ENCODE results near the gene PLA2G2C. TPM values are rescaled to one million over a fixed set of nuclear protein-coding genes. Genes with fewer than 3 reads are reported as not detected.

Gene PLA2G2C
- total and polyA plus RNA-seq, 4 donors, result not detected

DNA sequence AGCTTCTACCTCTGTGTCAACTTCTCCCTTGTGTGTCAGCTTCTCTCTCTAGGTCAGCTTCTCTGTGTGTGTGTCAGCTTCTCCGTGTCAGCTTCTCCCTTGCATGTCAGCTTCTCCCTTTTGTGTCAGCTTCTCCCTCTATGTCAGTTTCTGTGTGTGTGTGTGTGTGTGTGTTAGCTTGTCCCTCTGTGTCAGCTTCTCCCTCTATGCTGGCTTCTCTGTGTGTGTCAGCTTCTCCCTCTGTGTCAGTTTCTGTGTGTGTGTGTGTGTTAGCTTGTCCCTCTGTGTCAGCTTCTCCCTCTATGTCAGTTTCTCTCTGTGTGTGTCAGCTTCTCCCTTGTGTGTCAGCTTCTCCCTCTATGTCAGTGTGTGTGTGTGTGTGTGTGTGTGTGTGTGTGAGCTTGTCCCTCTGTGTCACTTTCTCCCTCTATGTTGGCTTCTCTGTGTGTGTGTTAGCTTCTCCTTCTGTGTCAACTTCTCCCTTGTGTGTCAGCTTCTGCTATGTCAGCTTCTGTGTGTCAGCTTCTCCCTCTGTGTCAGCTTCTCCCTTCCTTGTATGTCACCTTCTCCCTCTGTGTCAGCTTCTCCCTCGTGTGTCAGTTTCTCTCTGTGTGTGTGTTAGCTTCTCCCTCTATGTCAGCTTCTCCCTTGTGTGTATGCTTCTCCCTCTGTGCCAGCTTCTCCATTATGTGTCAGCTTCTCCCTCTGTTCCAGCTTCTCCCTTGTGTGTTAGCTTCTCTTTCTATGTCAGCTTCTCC lies 6.8 kb downstream of the PLA2G2C start:
- Histone ChIP-seq H3K27me3 (ENCODE audit: control insufficient read depth in 4 of 4, insufficient read depth in 4 of 4, low read length in 3 of 4) (no peaks in the 10 kb centered on the region), H3K4me3 (ENCODE audit: low read depth in 1 of 3, low read length in 3 of 3) (no peak overlapping the region), H3K9ac (ENCODE audit: low read depth in 1 of 2, low read length in 2 of 2) (no peak overlapping the region), H3K27ac (ENCODE audit: low read depth in 1 of 2, low read length in 2 of 2) (no peak overlapping the region), H3K4me1 (ENCODE audit: control insufficient read depth in 4 of 4, insufficient read depth in 4 of 4, low read length in 3 of 4) (peaks cover 2 to 18% (median 14%) of the 10 kb centered on the region in 4 donors), H3K36me3 (ENCODE audit: control insufficient read depth in 4 of 4, insufficient read depth in 3 of 4, low read depth in 1 of 4, low read length in 3 of 4) (no peaks in the 10 kb centered on the region), H3K9me3 (ENCODE audit: control insufficient read depth in 4 of 4, low read length in 3 of 4) (no peaks in the 10 kb centered on the region)
- TF ChIP-seq HNF4A (conservative IDR thresholded peaks at IDR 0.05) (no peak), CTCF (IDR thresholded peaks at IDR 0.05; ENCODE audit: low read depth, low read length, missing input control) (no peak), YY1 (IDR thresholded peaks at IDR 0.05) (no peak), JUND (IDR thresholded peaks at IDR 0.05) (no peak), RAD21 (IDR thresholded peaks at IDR 0.05) (no peak), SP1 (IDR thresholded peaks at IDR 0.05) (no peak), REST (IDR thresholded peaks at IDR 0.05) (no peak), FOXA2 (IDR thresholded peaks at IDR 0.05) (no peak), GABPA (IDR thresholded peaks at IDR 0.05 in 1 of 2, conservative IDR thresholded peaks at IDR 0.05 in 1 of 2) (no peak), ATF3 (IDR thresholded peaks at IDR 0.05) (no peak), RXRA (IDR thresholded peaks at IDR 0.05) (no peak), HNF4G (IDR thresholded peaks at IDR 0.05) (no peak), EGR1 (IDR thresholded peaks at IDR 0.05; ENCODE audit: low read depth in 2 of 2) (no peak), TAF1 (conservative IDR thresholded peaks at IDR 0.05) (no peak), MAX (IDR thresholded peaks at IDR 0.05) (no peak)
- TF ChIP-seq, protein P1, sequence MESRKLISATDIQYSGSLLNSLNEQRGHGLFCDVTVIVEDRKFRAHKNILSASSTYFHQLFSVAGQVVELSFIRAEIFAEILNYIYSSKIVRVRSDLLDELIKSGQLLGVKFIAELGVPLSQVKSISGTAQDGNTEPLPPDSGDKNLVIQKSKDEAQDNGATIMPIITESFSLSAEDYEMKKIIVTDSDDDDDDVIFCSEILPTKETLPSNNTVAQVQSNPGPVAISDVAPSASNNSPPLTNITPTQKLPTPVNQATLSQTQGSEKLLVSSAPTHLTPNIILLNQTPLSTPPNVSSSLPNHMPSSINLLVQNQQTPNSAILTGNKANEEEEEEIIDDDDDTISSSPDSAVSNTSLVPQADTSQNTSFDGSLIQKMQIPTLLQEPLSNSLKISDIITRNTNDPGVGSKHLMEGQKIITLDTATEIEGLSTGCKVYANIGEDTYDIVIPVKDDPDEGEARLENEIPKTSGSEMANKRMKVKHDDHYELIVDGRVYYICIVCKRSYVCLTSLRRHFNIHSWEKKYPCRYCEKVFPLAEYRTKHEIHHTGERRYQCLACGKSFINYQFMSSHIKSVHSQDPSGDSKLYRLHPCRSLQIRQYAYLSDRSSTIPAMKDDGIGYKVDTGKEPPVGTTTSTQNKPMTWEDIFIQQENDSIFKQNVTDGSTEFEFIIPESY (IDR thresholded peaks at IDR 0.05), result no peak
- 98% methylated on average over 2 of the region's 2 CpGs for WGBS
- DNase-seq (ENCODE audit: low spot score), result no peak
